GM21825 (cell line): ENCODE measurements around the gene ANO6.
"Not testable (repeated sequence)": the region's sequence is repeated elsewhere in the genome, so short reads cannot be mapped to it uniquely, and the experiment has no call there.

Experiments used
- ATAC-seq: cut with Tn5 transposase; IDR thresholded peaks from one replicate; pipeline ENCODE4 v1.9.1; 2021; ENCODE audit warnings: mild to moderate bottlenecking, moderate library complexity; ENCODE audit not compliant: unreplicated experiment

The ANO6 gene

DNA sequence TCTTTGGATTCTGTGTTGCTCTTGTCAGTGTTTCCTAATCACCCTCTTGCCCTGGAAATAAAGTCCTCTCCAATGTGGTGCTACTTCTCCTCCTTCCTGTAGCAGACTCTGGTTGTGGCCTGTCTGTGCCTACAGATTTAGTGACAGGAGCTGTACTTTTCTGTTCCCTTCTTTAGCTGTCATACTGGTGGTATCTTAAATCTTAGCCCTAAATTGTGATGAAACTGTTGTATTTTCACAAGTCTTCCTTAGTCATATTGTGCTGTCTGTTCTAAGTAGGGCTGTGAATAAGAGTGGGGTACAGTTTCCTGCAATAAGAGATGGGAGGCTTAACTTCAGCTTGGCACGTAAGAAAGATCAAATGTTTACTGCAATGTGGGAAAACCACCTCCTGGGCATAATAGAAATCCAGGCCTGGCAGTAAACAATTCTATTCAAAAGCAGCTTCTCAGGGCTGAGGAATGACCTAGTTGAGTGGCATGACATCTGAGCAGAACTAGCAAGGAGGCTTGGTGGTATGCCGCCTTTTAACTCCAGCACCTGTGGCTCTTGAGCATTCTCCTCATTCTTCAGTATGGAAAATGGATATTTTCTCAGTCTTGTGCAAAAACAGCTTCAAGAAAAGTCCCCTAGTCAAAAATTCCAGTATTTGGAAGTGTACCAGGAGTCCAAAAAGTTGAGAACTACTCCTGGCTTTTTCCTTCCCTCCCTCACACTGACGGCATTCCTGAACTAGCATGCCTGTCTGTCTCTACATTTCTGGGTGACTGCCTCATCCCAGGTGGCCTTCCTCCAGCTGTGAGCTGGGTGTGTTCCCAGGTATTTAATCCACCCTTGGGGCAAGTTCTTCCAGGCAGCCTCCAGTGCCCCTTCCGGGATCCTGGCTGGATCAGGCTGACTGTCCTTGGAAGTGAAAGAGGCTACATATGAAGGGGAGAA is 19.5 kb downstream of the ANO6 start:
- peak; percentile 36 for ATAC-seq

DNA sequence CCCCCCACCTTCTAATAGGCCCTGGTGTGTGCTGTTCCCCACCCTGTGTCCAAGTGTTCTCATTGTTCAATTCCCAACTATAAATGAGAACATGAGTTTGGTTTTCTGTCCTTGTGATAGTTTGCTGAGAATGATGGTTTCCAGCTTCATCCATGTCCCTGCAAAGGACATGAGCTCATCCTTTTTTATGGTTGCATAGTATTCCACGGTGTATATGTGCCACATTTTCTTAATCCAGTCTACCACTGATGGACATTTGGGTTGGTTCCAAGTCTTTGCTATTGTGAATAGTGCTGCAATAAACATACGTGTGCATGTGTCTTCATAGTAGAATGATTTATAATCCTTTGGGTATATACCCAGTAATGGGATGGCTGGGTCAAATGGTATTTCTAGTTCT is 20.5 kb downstream of the ANO6 start:
- ATAC-seq: not testable (repeated sequence)

DNA sequence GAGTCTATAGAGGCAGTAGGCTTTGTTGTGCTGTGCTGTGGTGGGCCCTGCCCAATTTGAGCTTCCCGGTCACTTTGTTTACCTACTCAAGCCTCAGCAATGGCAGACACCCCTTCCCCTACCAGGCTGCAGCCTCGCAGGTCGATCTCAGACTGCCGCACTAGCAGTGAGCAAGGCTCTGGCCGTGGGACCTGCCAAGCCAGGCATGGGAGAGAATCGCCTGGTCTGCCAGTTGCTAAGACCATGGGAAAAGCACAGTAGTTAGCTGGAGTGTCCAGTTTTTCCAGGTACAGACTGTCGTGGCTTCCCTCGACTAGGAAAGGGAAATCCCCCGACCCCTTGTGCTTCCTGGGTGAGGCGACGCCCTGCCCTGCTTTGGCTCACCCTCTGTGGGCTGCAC is 26.3 kb downstream of the ANO6 start:
- no peak for ATAC-seq

GRCh38 chr12:45243963-45244362 is 28.1 kb downstream of the ANO6 start:
- ATAC-seq: peak; percentile 16

DNA sequence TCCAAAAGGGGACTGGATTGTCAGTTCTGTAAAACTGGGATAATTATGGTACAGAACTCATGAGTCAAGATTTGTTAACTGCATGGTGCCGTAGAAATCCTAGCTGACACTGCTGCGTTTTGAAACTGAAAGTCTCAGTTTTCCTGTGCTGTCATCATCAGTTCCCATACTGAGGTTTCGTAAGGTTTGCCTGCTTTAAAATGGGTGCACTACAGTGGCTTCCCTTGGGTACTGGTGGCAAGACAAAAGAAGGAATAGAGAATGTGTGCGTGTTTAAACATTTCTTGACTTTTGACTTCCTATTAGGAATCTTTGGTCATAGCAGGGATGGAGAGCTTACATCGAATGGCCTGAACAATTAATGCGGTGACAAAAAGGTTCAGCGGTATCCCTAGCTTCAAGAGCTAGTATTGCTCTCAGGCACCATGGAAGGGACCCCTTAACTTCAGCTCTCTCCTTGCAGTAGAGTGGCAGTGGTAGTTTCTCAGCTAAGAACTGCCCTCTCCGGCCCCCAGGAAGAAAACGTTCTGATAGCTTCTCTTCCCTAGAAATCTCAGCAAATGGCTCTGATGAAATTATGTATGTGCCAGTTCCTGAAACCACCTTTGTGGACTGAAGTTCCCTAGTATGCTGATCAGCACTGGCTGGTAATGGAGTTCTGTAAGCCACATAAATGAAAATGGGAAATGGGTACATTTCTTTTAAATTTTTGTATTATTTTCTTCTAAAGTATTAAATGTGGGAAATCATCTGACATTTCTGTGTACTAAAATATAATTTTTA is 28.9 kb downstream of the ANO6 start:
- ATAC-seq: peak; percentile 91

DNA sequence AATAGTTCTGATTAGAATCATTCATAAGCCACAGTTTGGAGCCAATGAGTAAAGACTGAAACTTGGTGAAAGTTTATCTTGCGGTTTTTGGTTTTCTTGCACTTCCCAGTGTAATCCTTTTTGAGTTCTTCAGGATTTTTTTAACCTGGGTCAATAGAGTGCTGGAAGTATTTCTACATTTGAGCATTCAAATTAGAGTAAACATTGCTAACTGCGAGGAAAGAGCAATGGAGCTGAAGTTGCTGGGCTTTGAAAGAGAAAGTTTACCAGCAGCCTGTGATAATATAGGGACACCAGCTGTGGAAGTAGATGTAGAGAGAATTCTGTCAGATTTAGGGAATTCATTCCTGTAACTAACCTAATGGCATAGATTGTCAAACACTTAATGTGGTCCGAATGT is 30.3 kb downstream of the ANO6 start:
- no peak for ATAC-seq

DNA sequence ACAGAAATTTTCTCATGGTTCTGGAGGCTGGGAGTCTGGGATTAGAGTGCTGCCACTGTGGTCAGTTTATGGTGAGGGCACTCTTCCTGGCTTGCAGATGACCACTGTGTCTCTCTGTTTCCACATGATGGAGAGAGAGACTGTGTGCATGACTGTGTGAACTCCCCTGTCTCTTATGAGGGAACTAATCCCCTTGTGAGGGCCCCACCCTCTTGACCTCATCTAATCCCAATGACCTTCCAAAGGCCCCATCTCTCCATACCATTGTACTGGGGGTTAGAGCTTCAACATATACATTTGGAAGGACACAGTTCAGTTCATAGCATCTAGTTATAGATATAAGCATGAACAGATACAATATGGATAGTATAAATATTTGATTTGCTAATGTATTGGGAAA is 31.7 kb downstream of the ANO6 start:
- no peak for ATAC-seq

DNA sequence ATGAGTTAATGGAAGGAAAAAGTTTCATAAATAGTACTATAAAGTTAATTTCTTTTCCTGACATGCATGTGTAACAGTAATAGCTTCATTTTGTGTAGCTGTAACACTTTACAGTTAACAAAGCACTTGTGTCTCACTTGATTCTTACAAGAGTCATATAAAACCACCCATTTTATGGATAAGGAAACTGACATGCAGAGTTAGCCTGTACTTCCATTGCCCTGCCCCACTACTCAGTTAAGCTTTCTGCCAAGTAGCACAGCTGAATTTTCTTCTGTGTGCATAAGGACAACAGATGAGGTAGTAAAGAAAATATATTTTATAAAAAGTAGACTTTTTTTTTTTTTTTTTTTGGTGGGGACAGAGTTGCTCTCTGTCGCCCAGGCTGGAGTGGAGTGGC is 32.2 kb downstream of the ANO6 start:
- ATAC-seq: no peak

DNA sequence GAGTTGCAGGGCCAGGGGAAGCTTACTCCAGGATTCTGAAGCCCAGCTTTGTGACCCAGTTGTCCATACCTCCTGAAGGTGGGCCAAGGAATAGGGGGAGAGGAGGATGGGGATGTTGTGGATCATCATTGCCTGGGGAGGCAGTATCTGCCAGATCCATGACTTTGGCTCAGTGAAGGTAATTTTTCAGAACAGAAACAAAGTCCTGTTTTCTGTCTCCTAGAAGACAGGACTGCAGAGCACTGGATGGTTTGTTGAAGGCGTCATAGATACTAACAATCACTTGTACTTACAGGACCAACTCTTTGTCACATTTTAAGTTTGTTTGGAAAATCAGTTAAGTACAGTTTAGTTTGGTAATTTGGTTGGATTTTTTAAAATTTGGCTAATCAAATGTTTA is 38.4 kb downstream of the ANO6 start:
- ATAC-seq: no peak

- ATAC-seq: peak; percentile 28
Measured at GRCh38 chr12:45256721-45257120, 40.8 kb downstream of the ANO6 start.

DNA sequence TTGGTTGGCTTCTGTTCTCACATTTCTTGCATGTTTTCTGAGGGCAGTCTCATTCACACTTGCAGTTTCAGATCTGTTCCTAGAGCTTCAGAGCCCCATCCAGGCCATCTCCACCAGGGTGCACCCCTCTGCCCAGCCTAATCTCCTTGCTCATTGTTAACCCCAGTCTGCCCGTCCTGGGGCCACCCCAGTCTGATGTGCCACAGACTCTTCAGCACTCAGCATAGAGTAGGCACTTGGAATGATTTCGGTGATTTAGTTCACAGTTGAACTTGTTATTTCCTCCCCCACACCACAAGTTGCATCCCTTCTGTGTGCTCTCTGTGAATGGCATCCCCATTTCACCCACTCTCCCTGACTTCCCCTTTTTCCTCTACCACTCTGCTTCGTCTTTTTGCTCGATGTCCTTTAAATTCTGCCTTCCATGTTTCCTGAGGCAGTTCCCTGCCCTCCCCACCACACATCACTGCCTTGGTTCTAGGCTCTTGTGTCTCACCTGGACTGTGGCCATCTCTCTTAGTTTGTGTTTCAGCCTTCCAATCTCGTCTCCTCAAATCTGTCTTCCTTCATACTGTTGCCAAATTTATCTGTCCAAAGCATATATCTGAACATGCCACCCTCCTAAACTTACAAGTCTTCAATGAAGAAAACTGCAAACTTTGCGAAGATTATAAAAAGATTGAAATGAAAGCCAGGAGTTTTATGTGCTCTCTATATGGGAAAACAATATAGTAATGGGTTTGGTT is 41.5 kb downstream of the ANO6 start:
- ATAC-seq: peak; percentile 83

DNA sequence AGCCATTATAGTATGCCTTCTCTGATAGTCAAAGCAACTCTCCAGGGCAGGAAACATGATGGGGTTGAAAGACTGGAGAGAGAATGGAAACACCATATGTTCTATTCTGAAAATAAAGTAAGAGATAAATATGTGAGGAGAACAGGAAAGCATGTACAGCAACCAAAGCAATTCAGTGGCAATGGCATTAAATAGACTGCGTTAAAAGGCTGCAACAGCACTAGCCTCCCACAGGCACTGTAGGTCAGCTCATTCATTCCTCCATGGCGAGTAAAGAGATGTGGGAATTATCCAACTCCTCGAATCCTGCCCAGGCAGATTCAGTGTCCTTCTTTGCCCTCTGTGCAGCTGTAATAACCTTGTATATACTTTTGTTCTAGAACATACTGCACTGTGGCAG is 43.8 kb downstream of the ANO6 start:
- ATAC-seq: no peak

GRCh38 chr12:45260104-45260815 is 44.4 kb downstream of the ANO6 start:
- no peak for ATAC-seq

DNA sequence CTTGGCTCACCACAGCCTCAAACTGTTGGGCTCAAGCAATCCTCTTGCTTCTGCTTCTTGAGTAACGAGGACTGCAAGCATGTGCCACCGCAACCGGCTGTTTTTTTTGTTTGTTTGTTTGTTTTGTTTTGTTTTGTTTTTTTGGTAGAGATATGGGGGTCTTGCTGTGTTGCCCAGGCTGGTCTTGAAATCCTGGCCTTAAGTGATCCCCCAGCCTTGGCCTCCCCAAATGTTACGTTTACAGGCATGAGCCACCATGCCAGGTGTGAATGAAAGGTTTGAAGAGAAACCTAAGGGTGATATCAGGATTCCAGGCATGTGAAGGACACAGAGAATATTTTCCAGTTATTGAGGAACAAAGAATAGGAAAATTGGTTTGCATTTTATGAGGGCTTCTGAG is 45.0 kb downstream of the ANO6 start:
- no peak for ATAC-seq

GRCh38 chr12:45262185-45262584 is 46.3 kb downstream of the ANO6 start:
- not testable (repeated sequence) for ATAC-seq

DNA sequence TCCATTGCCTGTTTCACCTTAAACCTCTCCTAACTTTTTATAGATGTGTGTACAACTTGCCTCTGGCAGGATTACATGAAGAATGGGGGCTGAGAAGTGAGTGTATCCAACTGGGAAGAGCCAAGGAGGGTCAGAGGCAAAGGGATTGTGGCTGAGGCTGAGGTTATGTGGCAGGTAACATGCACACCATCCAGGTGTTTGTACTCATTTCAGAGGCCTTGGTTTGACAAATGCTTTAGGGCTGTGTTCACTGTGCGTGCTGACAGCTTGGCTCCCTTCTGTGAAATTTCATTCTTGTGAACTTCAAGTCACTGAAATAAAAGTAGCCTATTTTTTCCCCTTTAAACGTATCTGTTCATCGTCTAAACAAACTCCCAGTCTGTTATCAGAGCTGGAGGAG is 47.7 kb downstream of the ANO6 start:
- ATAC-seq: no peak

GRCh38 chr12:45268672-45269411 is 52.9 kb downstream of the ANO6 start:
- peak; percentile 67 for ATAC-seq

DNA sequence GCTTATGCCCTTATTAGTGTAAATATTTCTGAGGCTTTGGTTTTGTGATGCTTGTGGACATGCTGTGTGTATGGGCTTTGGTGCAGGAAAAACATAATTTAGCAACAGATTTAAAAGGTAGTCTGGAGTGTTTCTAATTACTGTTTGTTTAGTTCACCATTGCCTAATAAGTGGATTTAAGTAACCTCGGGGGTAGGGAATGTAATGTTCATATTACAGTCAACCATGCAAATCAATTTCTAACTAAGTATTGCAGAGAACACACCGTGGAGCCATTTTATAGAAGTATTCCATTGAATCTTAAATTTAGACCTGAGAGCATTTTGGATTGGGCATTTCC is 53.5 kb downstream of the ANO6 start:
- no peak for ATAC-seq

DNA sequence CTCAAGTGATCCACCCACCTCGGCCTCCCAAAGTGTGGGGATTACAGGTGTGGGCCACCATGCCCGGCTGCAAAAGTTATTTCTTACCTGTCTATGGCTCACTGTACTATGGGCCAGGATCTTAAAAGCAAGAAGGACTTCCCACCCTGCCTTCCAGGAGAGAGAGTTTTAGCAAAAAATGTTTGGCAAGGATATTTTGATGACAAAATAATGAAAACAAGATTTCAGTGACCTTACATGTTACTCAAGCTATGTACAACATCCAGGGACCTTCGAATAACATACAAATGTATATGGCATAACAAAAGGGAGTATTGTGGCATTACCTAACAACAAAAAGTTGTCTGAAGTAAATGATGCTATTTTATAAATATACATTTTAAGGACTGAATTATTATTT is 55.1 kb downstream of the ANO6 start:
- no peak for ATAC-seq

GRCh38 chr12:45273717-45274271 is 57.9 kb downstream of the ANO6 start:
- no peak for ATAC-seq
